OCI-LY3 (cell line): ENCODE results near the gene TRANK1.

Source experiments
- H2AFZ ChIP-seq: fragments of 200-600, 300-600 bp; shearing (Covaris generic); 2 replicates; pipeline ENCODE4 v1.6.0; 2014; ENCODE audit warnings: antibody characterized with exemption, low read depth, low read length
- H3K27ac ChIP-seq: fragments of 200-600, 300-600 bp; sonication (generic); 2 replicates; pipeline ENCODE4 v1.5.1; 2014; ENCODE audit warnings: mild to moderate bottlenecking, low read length, moderate library complexity, mixed read lengths
- H3K27me3 ChIP-seq: fragments of 200-600, 300-600 bp; sonication (generic); 2 replicates; pipeline ENCODE4 v1.6.1; 2014; ENCODE audit warnings: low read depth, low read length, mixed read lengths
- H3K36me3 ChIP-seq: fragments of 200-600, 300-600 bp; sonication (generic); replicated peaks from 2 replicates; pipeline ENCODE3; 2014; ENCODE audit warnings: low read depth, low read length, mixed read lengths
- H3K4me1 ChIP-seq: fragments of 300-600, 200-600 bp; sonication (generic); 2 replicates; pipeline ENCODE4 v1.6.1; 2014; ENCODE audit warnings: low read length, mixed read lengths
- H3K4me2 ChIP-seq: fragments of 200-600, 300-600 bp; sonication (generic); 2 replicates; pipeline ENCODE4 v1.6.1; 2014; ENCODE audit warnings: low read length, mixed read lengths
- H3K4me3 ChIP-seq: fragments of 300-600, 200-600 bp; sonication (generic); 2 replicates; pipeline ENCODE4 v1.5.1; 2014; ENCODE audit warnings: antibody characterized with exemption, mild to moderate bottlenecking, low read length, moderate library complexity
- H3K79me2 ChIP-seq: fragments of 300-600, 200-600 bp; shearing (Covaris generic); 2 replicates; pipeline ENCODE4 v1.6.1; 2014; ENCODE audit warnings: mild to moderate bottlenecking, low read length, mixed read lengths
- H3K9ac ChIP-seq: fragments of 300-600, 200-600 bp; shearing (Covaris generic); 2 replicates; pipeline ENCODE4 v1.6.0; 2014; ENCODE audit warnings: mild to moderate bottlenecking, low read length, moderate library complexity
- H3K9me3 ChIP-seq: fragments of 200-600, 300-600 bp; shearing (Covaris generic); 2 replicates; pipeline ENCODE4 v1.6.1; 2014; ENCODE audit warnings: low read length, mixed read lengths; ENCODE audit not compliant: insufficient read depth
- H4K20me1 ChIP-seq: fragments of 200-600, 300-600 bp; sonication (generic); 2 replicates; pipeline ENCODE4 v1.6.1; 2016; ENCODE audit warnings: low read length, mixed read lengths; ENCODE audit not compliant: insufficient read depth
- EZH2phosphoT487 ChIP-seq: fragments of 200-600 bp; shearing (Covaris generic); IDR thresholded peaks from 2 replicates; pipeline ENCODE4 v1.6.1; 2018; ENCODE audit warnings: antibody characterized with exemption, mixed run types, low read depth
- TF ChIP-seq, protein P1 (sequence below): fragments of 200-600, 300-600 bp; sonication (generic); IDR thresholded peaks from 2 replicates; pipeline ENCODE4 v1.5.1; 2014; ENCODE audit warnings: antibody characterized with exemption, low read length, low read depth

Gene TRANK1

DNA sequence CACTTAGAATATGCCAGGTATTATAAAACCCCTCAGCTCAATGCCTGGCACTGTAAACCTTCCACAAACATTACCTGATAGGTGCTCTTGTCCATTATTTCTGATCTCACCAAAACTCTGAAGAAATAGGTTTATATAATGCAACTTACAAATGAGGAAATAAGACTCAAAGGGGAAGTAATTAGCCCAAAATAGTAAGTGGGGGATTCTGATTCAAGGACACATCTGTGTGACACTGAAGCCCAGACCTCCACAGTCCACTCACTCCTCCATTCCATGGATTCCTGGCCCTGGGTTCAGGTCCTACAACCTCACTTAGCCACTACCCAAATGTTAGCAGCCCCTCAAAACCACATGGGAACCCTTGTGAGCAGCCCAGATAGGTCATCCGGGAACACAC lies 49.9 kb downstream of the TRANK1 start:
- Histone ChIP-seq H3K27ac (peak overlapping the region; percentile 80), H3K4me1 (peaks cover 62% of the 10 kb centered on the region), H3K9ac (peak overlapping the region; percentile 57), H3K36me3 (peaks cover 52% of the 10 kb centered on the region), H3K9me3 (no peaks in the 10 kb centered on the region), H3K27me3 (no peaks in the 10 kb centered on the region), H3K79me2 (no peaks in the 10 kb centered on the region), H4K20me1 (no peaks in the 10 kb centered on the region), H2AFZ (no peak overlapping the region), H3K4me3 (peak overlapping the region; percentile 42), H3K4me2 (peak overlapping the region; percentile 71)
- TF ChIP-seq, protein P1, sequence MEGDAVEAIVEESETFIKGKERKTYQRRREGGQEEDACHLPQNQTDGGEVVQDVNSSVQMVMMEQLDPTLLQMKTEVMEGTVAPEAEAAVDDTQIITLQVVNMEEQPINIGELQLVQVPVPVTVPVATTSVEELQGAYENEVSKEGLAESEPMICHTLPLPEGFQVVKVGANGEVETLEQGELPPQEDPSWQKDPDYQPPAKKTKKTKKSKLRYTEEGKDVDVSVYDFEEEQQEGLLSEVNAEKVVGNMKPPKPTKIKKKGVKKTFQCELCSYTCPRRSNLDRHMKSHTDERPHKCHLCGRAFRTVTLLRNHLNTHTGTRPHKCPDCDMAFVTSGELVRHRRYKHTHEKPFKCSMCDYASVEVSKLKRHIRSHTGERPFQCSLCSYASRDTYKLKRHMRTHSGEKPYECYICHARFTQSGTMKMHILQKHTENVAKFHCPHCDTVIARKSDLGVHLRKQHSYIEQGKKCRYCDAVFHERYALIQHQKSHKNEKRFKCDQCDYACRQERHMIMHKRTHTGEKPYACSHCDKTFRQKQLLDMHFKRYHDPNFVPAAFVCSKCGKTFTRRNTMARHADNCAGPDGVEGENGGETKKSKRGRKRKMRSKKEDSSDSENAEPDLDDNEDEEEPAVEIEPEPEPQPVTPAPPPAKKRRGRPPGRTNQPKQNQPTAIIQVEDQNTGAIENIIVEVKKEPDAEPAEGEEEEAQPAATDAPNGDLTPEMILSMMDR = no peak
- no peak for TF ChIP-seq EZH2phosphoT487

DNA sequence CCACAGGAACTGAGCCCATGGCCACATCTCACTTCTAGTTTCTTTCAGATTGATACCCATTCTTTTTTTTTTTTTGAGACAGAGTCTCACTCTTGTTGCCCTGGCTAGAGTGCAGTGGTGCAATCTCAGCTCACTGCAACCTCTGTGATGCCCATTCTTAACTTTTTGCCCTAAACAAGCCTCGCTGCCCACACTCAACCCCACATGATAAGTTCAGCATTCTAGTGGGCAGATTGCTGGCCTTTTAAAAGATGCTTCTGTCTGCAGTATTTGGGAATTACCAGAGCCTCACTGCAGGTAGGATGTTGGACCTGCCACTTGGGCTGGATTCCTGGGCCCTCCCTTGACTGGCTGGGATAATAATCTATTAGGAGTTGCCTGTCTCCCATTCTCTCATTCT lies 51.0 kb downstream of the TRANK1 start:
- Histone ChIP-seq H3K27ac (peak overlapping the region; percentile 80), H3K4me1 (peaks cover 62% of the 10 kb centered on the region), H3K79me2 (no peaks in the 10 kb centered on the region), H3K4me3 (no peak overlapping the region), H3K9me3 (no peaks in the 10 kb centered on the region), H3K27me3 (no peaks in the 10 kb centered on the region), H3K4me2 (peak overlapping the region; percentile 71), H3K9ac (peak overlapping the region; percentile 57; the same call in 1 of the 2 replicates), H3K36me3 (peaks cover 52% of the 10 kb centered on the region), H2AFZ (no peak overlapping the region), H4K20me1 (no peaks in the 10 kb centered on the region)
- TF ChIP-seq, protein P1 = no peak
- no peak for TF ChIP-seq EZH2phosphoT487

DNA sequence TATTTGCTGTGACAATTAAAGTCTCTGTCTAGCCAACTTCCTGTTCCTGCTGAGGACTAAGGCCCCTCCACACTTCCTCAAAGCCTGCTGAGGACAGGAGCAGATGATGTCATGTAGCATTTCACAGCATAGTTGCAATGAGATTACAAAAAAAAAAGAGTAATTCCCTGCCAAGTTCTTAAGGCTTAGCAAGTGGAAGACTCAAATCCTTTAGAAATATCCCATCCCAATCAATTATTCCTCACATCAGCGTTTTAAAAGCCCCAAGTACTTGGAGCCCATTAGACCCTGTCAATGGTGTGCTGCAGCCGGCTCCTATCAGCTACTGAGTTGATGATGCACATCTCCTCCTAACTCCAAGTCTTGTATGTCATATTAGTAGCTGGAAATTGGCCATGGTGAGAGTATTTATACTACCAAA lies 51.7 kb downstream of the TRANK1 start:
- Histone ChIP-seq H3K79me2 (no peaks in the 10 kb centered on the region), H4K20me1 (no peaks in the 10 kb centered on the region), H3K27me3 (no peaks in the 10 kb centered on the region), H3K36me3 (peaks cover 51% of the 10 kb centered on the region), H3K4me3 (no peak overlapping the region), H3K4me1 (peaks cover 62% of the 10 kb centered on the region), H3K9ac (peak overlapping the region; percentile 57; the same call in 1 of the 2 replicates), H2AFZ (no peak overlapping the region), H3K4me2 (peak overlapping the region; percentile 71), H3K27ac (peak overlapping the region; percentile 80), H3K9me3 (no peaks in the 10 kb centered on the region)
- TF ChIP-seq, protein P1 = no peak

DNA sequence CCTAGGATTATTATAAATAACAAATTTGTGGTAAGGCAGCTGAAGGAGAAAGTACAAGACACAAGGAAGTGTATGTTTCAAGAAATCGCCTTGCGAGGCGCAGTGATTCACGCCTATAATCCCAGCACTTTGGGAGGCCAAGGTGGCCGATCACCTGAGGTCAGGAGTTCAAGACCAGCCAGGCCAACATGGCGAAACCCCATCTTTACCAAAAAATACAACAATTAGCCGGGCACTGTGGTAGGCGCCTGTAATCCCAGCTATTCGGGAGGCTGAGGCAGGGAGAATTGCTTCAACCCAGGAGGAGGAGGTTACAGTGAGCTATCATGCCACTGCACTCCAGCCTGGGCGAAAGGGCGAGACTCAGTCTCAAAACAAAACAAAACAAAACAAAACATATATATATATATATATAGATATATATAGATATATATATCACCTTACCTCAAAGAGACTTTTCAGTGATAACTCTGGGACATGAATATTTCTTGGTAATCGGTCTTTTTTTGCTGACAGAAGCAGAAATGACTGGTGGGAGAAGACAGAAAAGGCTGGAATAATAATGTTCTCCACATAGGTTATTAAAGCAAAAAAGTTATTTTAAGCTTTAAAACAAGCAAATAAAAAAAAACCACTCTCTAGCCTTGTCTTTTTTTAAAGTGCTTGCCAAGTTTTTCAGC lies 52.3 kb downstream of the TRANK1 start:
- Histone ChIP-seq H3K27me3 (no peaks in the 10 kb centered on the region), H4K20me1 (no peaks in the 10 kb centered on the region), H3K79me2 (no peaks in the 10 kb centered on the region), H2AFZ (no peak overlapping the region), H3K36me3 (peaks cover 53% of the 10 kb centered on the region), H3K4me2 (peak overlapping the region; percentile 71), H3K4me3 (no peak overlapping the region), H3K9ac (no peak overlapping the region; the same call in 1 of the 2 replicates), H3K9me3 (no peaks in the 10 kb centered on the region), H3K4me1 (peaks cover 62% of the 10 kb centered on the region), H3K27ac (peak overlapping the region; percentile 80)
- TF ChIP-seq, protein P1 = no peak
- TF ChIP-seq EZH2phosphoT487 = no peak
